IPS DF 4.7 (cell line): ENCODE results near the gene CDCA8.
A peak's percentile ranks its signal among the peaks of the same experiment; 100 is the strongest.

Experiments
- DNase-seq: peaks from one replicate; pipeline ENCODE4 v3.0.0-alpha.2; 2013; ENCODE audit warnings: low spot score; ENCODE audit errors: extremely low read depth

Gene CDCA8

GRCh38 chr1:37692078-37692833 is at the start of gene CDCA8:
Gene CDCA8, plus strand, starts transcription at chr1:37692516. Its CDS starts 175 bp downstream, at chr1:37692691.
- DNase-seq, result peak; percentile 89

- no peak for DNase-seq
These were observed 45.0 kb upstream of the CDCA8 start for GRCh38 chr1:37647281-37647680.

- DNase-seq, result no peak
These were observed 42.1 kb upstream of the CDCA8 start for GRCh38 chr1:37650173-37650572.

DNA sequence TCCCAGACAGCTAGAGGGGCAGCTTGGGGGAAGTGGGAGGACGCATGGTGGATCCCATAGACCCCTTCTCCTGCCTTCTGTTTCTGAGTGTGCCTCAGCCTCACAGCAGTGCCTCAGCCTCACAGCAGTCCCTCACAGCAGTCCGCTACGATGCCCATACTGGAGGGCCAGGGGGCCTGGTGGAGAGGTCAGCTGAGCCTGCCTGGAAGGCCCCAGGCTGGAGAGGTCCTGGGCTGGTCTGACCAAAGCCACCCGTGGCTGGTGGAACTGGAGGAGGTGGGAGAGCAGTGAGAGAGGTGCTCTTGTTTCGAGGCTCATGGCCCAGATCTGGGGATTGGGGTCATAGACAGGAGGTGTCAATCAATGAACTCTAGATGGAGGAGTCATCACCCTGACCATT is 41.6 kb upstream of the CDCA8 start:
- no peak for DNase-seq

- DNase-seq, result no peak
These were observed 40.5 kb upstream of the CDCA8 start for GRCh38 chr1:37651803-37652202.

DNA sequence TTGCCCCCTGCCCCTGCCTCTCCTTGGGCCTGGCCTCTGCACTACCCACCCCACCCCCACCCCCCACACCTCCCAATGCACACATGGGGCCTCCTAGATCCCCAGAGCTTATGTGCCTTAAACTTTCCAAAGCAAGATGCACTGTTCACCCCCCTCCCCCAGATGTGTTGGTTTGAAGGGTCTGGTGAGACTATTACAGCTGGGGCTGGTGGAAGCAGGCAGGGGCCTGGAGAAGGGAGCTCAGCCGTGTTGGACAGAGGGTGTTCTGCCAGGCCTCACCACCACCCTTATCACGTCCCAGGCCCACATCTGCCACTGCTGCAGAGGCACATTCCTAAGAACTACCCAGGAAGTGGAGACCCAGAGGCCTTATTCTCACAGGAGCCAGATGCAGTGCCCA is 39.3 kb upstream of the CDCA8 start:
- DNase-seq, result no peak

DNA sequence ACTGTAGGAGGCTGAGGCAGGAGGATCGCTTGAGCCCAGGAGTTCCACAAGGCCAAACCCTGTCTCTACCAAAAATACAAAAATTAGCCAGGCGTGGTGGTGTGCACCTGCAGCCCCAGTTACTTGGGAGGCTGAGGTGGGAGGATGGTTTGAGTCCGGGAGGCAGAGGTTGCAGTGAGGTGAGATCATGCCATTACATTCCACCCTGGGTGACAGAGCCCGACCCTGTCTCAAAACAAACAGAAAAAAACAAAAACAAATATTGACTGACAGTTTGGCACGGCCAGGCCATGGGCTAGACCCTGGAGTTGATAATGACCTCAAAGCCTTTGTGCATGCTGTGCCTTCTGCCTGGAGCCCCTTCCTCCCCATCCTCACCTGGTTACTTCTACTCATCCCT is 38.4 kb upstream of the CDCA8 start:
- no peak for DNase-seq

GRCh38 chr1:37655274-37655673 is 37.0 kb upstream of the CDCA8 start:
- DNase-seq, result no peak

DNA sequence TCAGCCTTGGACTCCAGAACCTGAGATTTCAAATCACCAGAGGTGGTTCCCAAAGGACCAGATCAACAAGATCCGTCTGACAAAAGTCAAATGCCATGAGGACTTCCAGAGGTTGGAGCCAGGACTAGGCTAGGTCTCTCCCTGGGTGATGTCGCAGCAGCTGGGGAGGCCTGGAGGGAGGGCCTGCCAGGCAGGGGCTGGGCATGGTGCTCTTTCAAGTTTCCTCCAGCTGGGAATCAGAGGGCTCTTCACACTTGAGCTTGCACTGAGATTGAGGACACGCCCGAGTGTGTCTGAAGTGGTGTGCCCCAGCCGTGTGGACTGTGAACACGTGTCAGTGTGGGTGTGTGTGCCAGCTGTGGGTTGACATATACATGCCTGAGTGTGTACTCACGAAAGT is 36.3 kb upstream of the CDCA8 start:
- no peak for DNase-seq

DNA sequence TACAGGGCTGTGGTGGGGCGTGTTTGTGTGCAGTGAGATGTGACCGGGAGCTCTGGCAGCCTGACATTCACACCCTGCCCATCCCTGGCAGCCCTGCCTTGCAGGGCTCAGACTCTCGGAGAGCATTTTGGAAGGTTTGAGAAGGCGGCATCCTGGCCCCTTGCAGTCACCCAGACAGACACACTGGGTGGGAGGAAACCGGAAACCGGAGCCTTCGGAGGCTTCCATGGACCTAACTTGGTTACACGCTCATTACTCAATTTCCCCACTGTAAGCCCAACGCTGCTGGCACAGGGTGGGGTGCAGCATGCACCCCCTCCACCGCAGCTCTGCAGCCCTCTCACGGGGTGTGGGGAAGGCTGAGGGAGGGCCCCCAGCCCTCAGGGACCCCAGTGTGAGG is 35.4 kb upstream of the CDCA8 start:
- DNase-seq, result no peak

DNA sequence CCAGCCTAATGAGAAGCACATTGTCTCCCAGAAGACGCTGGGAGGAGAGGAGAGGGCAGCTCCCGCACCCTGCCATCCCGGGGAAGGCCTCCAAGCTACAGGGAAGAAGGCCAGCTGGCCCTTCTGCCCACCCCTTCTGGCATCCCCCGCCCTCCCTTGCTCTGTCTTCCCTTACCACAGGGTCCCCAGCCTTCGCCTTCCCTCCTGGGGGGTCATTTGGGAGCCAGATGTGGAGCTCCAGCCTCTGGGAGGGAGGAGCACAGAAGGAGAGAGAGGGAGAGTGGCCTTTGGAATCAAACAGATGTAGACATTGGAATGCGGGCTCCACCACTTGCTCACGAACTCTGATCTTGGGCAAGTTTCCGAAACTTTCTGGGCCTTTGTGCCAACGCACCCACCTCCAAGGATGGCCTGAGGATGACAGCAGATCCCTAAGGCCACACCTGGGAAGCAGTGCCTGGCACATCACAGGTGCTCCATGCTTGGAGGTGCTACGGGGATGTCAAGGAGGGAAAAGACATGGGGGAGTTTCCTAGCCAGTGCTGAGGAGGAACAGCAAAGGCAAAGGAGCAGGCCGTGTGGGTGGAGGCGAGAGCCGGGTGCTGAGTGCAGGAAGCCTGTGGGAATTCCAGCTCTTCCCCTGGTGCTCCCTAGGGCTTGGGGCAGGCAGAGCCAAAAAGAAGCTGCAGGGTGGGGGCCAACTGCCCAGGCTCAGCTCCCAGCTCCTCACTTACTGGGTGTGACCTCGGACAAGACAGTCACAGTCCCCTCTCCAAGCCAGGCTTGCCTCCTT is 34.5 kb upstream of the CDCA8 start:
- no peak for DNase-seq

DNA sequence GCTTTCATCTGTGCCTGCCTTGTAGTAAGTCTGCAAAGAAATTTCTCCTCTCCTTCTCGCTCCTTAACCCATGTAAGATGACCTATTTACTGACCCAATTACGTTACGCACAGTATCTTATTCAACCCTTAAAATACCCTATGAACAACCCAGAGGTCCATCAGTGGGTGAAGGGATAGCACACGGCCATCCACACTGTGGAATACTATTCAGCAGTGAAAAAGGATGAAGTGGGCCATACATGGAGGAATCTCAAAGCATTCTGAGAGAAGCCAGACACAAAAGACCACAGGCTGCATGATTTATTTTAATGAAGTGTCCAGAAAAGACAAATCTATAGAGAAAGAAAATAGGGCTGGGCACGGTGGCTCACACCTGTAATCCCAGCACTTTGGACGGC is 33.8 kb upstream of the CDCA8 start:
- no peak for DNase-seq

DNA sequence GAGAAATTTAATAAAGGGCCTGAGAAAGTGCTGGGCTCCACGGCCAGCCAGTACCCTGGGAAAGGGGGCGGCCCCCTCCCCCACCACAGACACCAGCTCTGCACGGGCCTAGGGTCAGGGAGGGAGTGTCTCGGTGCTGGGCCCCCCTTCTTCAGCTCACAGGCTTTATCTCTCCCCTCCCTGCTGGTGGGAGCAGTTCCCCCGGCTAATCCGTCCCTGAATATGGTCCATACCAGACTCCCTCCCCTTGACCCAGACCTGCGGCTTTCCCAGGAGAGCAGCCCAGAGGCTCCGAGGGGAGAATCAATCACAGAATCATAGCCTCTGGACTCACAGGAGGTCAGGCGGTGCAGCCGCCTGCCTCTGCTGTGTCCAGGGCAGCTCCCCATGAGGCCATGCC is 31.7 kb upstream of the CDCA8 start:
- DNase-seq, result no peak

DNA sequence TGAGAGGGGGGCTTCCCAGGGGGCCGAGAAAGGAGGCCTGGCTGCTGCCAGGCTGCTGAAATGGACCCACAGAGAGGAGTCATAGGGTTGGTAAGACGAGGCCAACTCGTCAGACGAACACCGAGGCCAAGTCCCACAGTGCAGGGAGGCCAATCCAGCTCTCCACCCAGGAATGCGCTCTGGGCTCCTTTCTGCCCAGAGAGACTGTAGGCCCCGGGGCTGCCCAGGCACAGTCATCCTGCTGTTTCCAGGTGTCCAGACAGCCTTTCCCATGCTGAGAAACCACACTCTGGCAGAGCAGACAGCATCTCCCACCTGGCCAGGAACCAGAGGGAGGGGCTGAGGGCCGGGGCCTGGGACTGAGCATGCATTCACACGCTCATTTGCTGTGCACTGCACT is 30.9 kb upstream of the CDCA8 start:
- DNase-seq, result no peak

- no peak for DNase-seq
These were observed 30.1 kb upstream of the CDCA8 start for GRCh38 chr1:37662031-37662755.

- DNase-seq, result no peak
These were observed 28.8 kb upstream of the CDCA8 start for GRCh38 chr1:37663426-37664000.

GRCh38 chr1:37666241-37666867 is 26.0 kb upstream of the CDCA8 start:
- no peak for DNase-seq

DNA sequence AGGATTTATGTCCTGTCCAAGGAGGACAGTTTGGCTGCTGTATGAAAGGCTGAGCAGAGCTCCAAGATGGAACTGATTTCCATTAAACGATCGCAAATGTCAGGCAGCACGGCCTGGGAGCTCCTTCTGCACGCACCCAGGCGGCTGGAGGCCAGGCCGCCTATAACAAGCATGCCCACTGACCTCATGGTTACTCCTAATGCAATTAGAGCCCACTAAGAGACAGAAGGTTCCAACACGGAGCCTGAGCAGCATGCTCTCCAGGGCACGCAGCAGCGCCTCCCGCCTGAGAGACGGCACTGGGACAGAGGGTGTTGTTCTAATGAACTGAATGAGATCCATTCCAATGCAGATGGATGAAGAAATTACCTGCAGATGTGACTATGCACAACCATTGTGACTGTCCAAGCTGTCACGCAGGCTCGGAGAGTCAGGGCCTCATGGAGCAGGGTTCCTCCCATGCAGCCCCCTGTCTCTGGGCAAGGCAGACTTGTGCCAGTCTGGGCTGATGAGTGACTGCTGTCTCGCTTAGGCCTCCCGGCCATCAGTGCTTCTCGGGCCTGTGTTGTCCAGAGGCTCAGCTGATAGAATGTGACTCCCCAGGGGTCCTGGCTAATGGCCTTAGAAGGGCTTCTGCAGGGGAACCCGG is 25.2 kb upstream of the CDCA8 start:
- DNase-seq, result no peak

- no peak for DNase-seq
These were observed 22.2 kb upstream of the CDCA8 start for GRCh38 chr1:37670133-37670532.

GRCh38 chr1:37671261-37671660 is 21.1 kb upstream of the CDCA8 start:
- DNase-seq, result no peak
